Measurements from ENCODE around the gene GRK4. TPM values are rescaled to one million over a fixed set of nuclear protein-coding genes. Genes with fewer than 3 reads are reported as not detected.

The GRK4 gene
- total and polyA plus RNA-seq, 2 of the 8 experiments (the other 6 are each of a cell fraction or from before 2014, with no cell fraction given): 0.77 to 1.8 TPM

DNA sequence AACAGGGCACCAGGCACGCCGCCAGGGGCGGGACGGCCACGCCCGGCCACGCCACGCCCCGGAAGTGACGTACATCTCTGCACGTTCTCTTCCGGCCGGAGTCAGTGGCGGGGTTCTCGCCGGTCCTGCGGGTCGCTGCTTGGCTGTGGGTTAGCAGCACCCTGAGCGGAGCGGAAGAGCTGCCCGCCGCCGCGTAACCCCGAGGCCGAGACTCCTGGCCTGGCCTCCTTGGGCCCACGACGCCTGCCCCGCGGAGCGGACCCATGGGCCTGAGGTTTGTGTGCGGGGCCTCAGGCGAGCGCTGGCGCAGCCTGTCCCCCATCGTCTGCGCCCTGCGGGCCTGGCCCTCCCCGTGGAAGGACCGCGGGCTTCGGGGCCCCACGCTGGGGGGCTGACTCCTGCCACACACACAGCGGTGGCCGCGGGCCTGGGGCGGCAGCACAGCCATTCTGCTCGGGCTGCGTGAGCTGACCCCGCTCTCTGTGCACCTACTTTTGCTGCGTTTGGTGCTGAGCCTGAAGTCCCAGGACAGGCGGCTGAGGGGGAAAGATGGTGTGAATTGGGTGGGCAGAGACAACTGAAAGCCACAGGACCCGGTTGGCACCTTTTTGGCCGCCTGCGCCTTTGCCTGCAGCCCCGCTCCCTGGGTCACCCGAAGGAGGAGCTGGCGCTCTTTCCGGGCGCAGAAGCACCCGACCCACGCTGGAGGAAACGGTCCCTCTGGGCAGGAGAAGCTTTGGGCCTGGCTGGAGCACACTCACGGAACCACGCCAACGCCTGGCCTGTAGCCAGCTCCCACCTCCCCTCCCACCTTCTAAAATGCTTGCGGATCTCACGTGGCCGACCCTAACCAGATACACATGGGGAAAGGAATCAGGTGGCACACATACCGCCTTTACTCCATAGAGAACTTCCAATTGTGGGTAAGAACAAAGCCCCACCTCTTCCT, 28.3 kb upstream of the GRK4 start:
- Histone ChIP-seq H3K36me3 (ENCODE audit: control insufficient read depth in 2 of 4, insufficient read depth in 4 of 4, low read length in 3 of 4) (peaks cover 13 to 35% (median 28%) of the 10 kb centered on the region in 4 experiments), H4K91ac (replicated peaks; ENCODE audit: insufficient read length, low read length) (peak overlapping the region; percentile 52), H2BK15ac (ENCODE audit: low read length) (no peak overlapping the region; the same call in 1 of the 2 replicates), H2AFZ (ENCODE audit: low read length) (no peak overlapping the region), H3K18ac (ENCODE audit: extremely low read depth, low read length) (peak overlapping the region; percentile 93), H3K27ac (ENCODE audit: low read depth, low read length) (peak overlapping the region; percentile 73; the same call in 1 of the 2 replicates), H3K14ac (ENCODE audit: insufficient read length) (no peak overlapping the region), H2AK5ac (ENCODE audit: low read depth, low read length) (0 out of 2 replicates have a peak overlapping the region, but pooled peaks have one; percentile 61), H3K27me3 (replicated peaks in 1 of 4; ENCODE audit: control insufficient read depth in 3 of 4, extremely low read depth in 1 of 4, insufficient read depth in 3 of 4, low read length in 3 of 4) (no peaks in the 10 kb centered on the region), H3K4me2 (ENCODE audit: insufficient read depth in 1 of 2, low read depth in 2 of 2, low read length in 2 of 2) (peak overlapping the region; percentile 88 to 94), H2BK5ac (ENCODE audit: low read depth, low read length) (peak overlapping the region; percentile 94; the same call in 1 of the 2 replicates), H3K4me1 (replicated peaks in 1 of 4; ENCODE audit: control insufficient read depth in 3 of 4, insufficient read depth in 4 of 4, low read length in 3 of 4) (peaks cover 0 to 14% (median 7%) of the 10 kb centered on the region in 4 experiments; a peak in 6 of 7 replicates), H3K79me1 (ENCODE audit: low read depth, low read length) (peaks cover 9% of the 10 kb centered on the region), H3K56ac (replicated peaks; ENCODE audit: insufficient read length, low read depth, low read length) (peak overlapping the region; percentile 25), H3K4ac (replicated peaks; ENCODE audit: insufficient read length, low read depth, low read length) (peak overlapping the region; percentile 42), H3K23ac (ENCODE audit: insufficient read length) (no peak overlapping the region), H3K4me3 (ENCODE audit: extremely low read depth in 1 of 4, insufficient read depth in 2 of 4, low read depth in 3 of 4, low read length in 4 of 4) (peak overlapping the region; percentile 79 to 83 (median 82)), H4K8ac (ENCODE audit: extremely low read depth, insufficient read depth, low read length) (peak overlapping the region; percentile 94; the same call in 1 of the 2 replicates), H2BK12ac (ENCODE audit: low read depth, low read length) (no peak overlapping the region), H3K79me2 (ENCODE audit: control insufficient read depth in 1 of 2, insufficient read depth in 2 of 2, low read length in 2 of 2) (peaks cover 0 to 19% of the 10 kb centered on the region in 2 experiments; a peak in 2 of 4 replicates), H3K23me2 (ENCODE audit: low read depth, low read length) (peaks cover 15% of the 10 kb centered on the region), H3K9me3 (ENCODE audit: insufficient read depth in 2 of 2, low read depth in 1 of 2, low read length in 1 of 2) (no peaks in the 10 kb centered on the region; a peak in 1 of 4 replicates), H4K20me1 (replicated peaks in 1 of 2; ENCODE audit: control insufficient read depth in 1 of 2, insufficient read depth in 2 of 2, low read length in 2 of 2) (peaks cover 10 to 31% of the 10 kb centered on the region in 2 experiments), H2BK20ac (ENCODE audit: low read length) (no peak overlapping the region), H2BK120ac (replicated peaks; ENCODE audit: low read depth, low read length) (no peak overlapping the region), H4K5ac (ENCODE audit: insufficient read length, low read depth, low read length) (peak overlapping the region; percentile 78), H3K9ac (replicated peaks in 1 of 4; ENCODE audit: extremely low read depth in 1 of 4, low read depth in 3 of 4, low read length in 3 of 4) (peak overlapping the region; percentile 70 to 81 (median 79))
- POLR2A ChIA-PET (ENCODE audit: partially characterized antibody): interaction anchor here (0.6 to 6.0 kb wide), 17 partner anchors 9 to 312 kb away, joined by 3 to 45 read pairs (median 5); partner anchors contain the start of genes GRK4, NOP14 and TNIP2
- DNase-seq (ENCODE audit: low read depth in 1 of 2, low spot score in 2 of 2) (peak; percentile 49 to 97), FAIRE-seq (no peak)
- CTCF ChIA-PET (ENCODE audit: partially characterized antibody): interaction anchor here (0.8 to 2.0 kb wide), 10 partner anchors 10 to 173 kb away, joined by 3 to 11 read pairs (median 3); no protein-coding TSS in a partner anchor
- WGBS, 2 experiments (ENCODE audit: extremely low coverage in 1 of 2, insufficient coverage in 1 of 2, insufficient read length in 1 of 2, insufficient replicate concordance in 2 of 2, low coverage in 1 of 2, low lambda C conversion rate in 2 of 2, missing lambda C conversion rate in 1 of 2): 3% methylated on average over 44 of the region's 70 CpGs; no CpG with 5 or more reads in 1 of the 2 experiments
- TF ChIP-seq EP300 (IDR thresholded peaks at IDR 0.05; ENCODE audit: borderline replicate concordance in 1 of 2, low read depth in 2 of 2, low read length in 2 of 2): no peak
- TF ChIP-seq SUZ12 (IDR thresholded peaks at IDR 0.05; ENCODE audit: low read length): no peak
- no peak for TF ChIP-seq SP2 (IDR thresholded peaks at IDR 0.05; ENCODE audit: low read length)
- TF ChIP-seq SAP30 (IDR thresholded peaks at IDR 0.05; ENCODE audit: insufficient read depth, insufficient replicate concordance, low read length): no peak
- TF ChIP-seq CBX8 (IDR thresholded peaks at IDR 0.05; ENCODE audit: borderline replicate concordance, low read depth, low read length): no peak
- no peak for TF ChIP-seq JUND (IDR thresholded peaks at IDR 0.05; ENCODE audit: low read length)
- TF ChIP-seq EGR1 (IDR thresholded peaks at IDR 0.05; ENCODE audit: borderline replicate concordance, low read depth, low read length): no peak
- TF ChIP-seq CBX5 (IDR thresholded peaks at IDR 0.05; ENCODE audit: low read depth, low read length): no peak
- no peak for TF ChIP-seq BRCA1 (IDR thresholded peaks at IDR 0.05; ENCODE audit: low read depth, low read length)
